ENCODE data around the gene POLR3F. TPM values are rescaled to one million over a fixed set of nuclear protein-coding genes. Genes with fewer than 3 reads are reported as not detected.

Gene POLR3F

GRCh38 chr20:18532626-18533025 is 65.4 kb downstream of the POLR3F start:
- Histone ChIP-seq H3K27me3 (ENCODE audit: control insufficient read depth, insufficient read depth, low read length) (no peaks in the 10 kb centered on the region), H3K9ac (ENCODE audit: low read depth, low read length) (no peak overlapping the region), H3K4me1 (ENCODE audit: control insufficient read depth, insufficient read depth, low read length) (peaks cover 18% of the 10 kb centered on the region), H3K9me3 (replicated peaks; ENCODE audit: low read length) (no peaks in the 10 kb centered on the region), H3K4me3 (ENCODE audit: low read length) (no peak overlapping the region), H3K36me3 (ENCODE audit: insufficient read depth, low read length) (peaks cover 65% of the 10 kb centered on the region), H3K4me2 (ENCODE audit: low read length) (no peak overlapping the region)

GRCh38 chr20:18533491-18533890 is 66.3 kb downstream of the POLR3F start:
- H3K36me3 ChIP-seq (ENCODE audit: insufficient read depth, low read length): peaks cover 63% of the 10 kb centered on the region
- peak overlapping the region; percentile 15 for H3K4me2 ChIP-seq (ENCODE audit: low read length)
- H3K4me3 ChIP-seq (ENCODE audit: low read length): no peak overlapping the region
- H3K27me3 ChIP-seq (ENCODE audit: control insufficient read depth, insufficient read depth, low read length): no peaks in the 10 kb centered on the region
- no peak overlapping the region for H3K9ac ChIP-seq (ENCODE audit: low read depth, low read length)
- no peaks in the 10 kb centered on the region for H3K9me3 ChIP-seq (replicated peaks; ENCODE audit: low read length)
- H3K4me1 ChIP-seq (ENCODE audit: control insufficient read depth, insufficient read depth, low read length): peaks cover 14% of the 10 kb centered on the region

- Histone ChIP-seq H3K4me1 (ENCODE audit: control insufficient read depth, insufficient read depth, low read length) (peaks cover 14% of the 10 kb centered on the region), H3K27me3 (ENCODE audit: control insufficient read depth, insufficient read depth, low read length) (no peaks in the 10 kb centered on the region), H3K36me3 (ENCODE audit: insufficient read depth, low read length) (peaks cover 58% of the 10 kb centered on the region)
Measured at GRCh38 chr20:18533978-18534644, 66.9 kb downstream of the POLR3F start.

More at GRCh38 chr20:18533978-18534644, 66.9 kb downstream of the POLR3F start:
- H3K9me3 ChIP-seq (replicated peaks; ENCODE audit: low read length): no peaks in the 10 kb centered on the region
- no peak overlapping the region for H3K9ac ChIP-seq (ENCODE audit: low read depth, low read length)
- no peak overlapping the region for H3K4me3 ChIP-seq (ENCODE audit: low read length)
- H3K4me2 ChIP-seq (ENCODE audit: low read length): no peak overlapping the region

Small RNAs within 50 kb of the gene (small RNA-seq; reads per million reads assigned to genes)
- gene MIR3192 (not detected), gene RNA5SP476 (not detected)

All from skeletal muscle satellite cell (primary cell).